ENCODE results near the gene GOLGA6L10.

GOLGA6L10 gene

DNA sequence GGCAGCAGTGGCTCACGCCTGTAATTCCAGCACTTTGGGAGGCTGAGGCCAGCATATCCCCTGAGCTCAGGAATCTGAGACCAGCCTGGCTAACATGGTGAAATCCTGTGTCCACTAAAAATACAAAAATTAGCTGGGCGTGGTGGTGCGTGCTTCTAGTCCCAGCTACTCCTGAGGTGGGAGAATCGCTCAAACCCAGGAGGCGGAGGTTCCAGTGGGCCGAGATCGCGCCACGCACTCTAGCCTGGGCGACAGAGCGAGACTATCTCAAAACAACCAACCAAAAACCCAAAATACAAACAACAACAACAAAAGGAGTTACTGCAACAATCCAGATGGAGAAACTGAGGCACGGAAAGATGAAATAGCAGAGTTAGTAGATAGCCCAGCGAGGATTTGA is 51.2 kb downstream of the GOLGA6L10 start:
- no peak for DNase-seq

- no peak for DNase-seq
Observed at GRCh38 chr15:82297546-82297945, 51.7 kb downstream of the GOLGA6L10 start.

DNA sequence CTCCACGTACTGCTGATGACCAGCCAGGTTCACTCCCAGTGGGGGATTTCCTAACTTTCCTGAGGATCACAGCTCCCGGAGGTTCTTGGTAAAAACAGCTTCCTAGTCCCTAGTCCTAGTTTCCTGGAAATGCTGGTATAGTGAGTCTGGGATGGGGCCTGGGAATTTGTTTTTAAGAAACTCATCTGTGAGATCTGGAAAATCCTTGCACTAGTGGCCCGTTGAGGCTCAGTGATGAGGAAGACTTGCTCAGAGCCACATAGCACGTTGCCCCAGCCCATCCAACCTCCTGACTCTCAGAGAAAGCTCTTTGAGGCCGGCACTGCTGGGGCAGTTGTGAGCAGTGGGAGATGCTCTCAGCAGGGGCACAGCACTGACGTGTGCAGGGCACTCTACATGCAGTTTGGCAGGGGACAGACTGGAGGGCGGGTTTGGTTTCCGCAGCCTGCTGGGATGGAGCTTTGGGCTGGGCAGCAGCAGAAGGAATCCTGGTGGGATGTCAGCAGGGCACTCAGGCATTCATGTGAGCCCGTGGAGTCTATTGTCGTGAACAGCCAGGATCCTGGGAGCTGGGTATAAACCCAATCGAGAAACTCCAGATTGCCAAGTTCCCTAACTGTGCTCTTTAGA is 55.1 kb downstream of the GOLGA6L10 start:
- no peak for DNase-seq

DNA sequence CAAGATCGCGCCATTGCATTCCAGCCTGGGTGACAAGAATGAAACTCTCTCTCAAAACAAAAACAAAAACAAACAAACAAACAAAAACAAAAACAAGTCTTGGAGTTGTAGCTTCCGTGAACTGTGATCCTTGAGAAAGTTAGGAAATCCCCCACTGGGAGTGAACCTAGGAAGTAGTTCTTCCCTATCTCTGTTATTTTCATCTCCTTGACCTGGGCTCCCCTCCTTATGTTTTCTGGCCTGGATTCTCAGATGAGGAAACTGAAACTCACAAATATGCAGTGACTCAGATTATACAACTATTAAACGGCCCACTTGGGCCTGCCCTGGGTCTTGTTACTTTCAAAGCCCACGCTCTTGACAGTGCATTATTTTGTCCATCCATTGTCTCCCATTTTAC is 57.0 kb downstream of the GOLGA6L10 start:
- no peak for DNase-seq

All from CD4-positive, alpha-beta T cell treated with Interleukin-10 for 1 hour (primary cell).